ENCODE data around the gene NETO1. TPM values are rescaled to one million over a fixed set of nuclear protein-coding genes. Genes with fewer than 3 reads are reported as not detected.
A peak's percentile ranks its signal among the peaks of the same experiment; 100 is the strongest.

The NETO1 gene
- total and polyA plus RNA-seq, 2 donors (not counting 1 experiment from before 2014, with no cell fraction given) = 0.06 to 2.0 TPM

- H4K20me1 ChIP-seq (ENCODE audit: control insufficient read depth, extremely low read depth, insufficient read depth, low read length) = no peaks in the 10 kb centered on the region
- no peak overlapping the region for H3K9ac ChIP-seq (ENCODE audit: insufficient read depth, low read length)
- no peak overlapping the region for H3K4me2 ChIP-seq (ENCODE audit: extremely low read depth, insufficient read depth, low read length)
- TF ChIP-seq EZH2 (IDR thresholded peaks at IDR 0.05; ENCODE audit: low read length, missing control alignments) = no peak
- TF ChIP-seq CTCF (conservative IDR thresholded peaks at IDR 0.05 in 1 of 2, IDR thresholded peaks at IDR 0.05 in 1 of 2; ENCODE audit: low read depth in 1 of 2, low read length in 2 of 2) = no peak
- no peak overlapping the region for H2AFZ ChIP-seq (ENCODE audit: low read length)
- H3K4me1 ChIP-seq (ENCODE audit: control insufficient read depth, extremely low read depth, insufficient read depth, low read length) = no peaks in the 10 kb centered on the region
- DNase-seq (ENCODE audit: low read depth in 2 of 2) = peak in 1 of 2 donors; percentile 7
- no peaks in the 10 kb centered on the region for H3K27me3 ChIP-seq (ENCODE audit: control insufficient read depth, insufficient read depth, low read length)
- no peaks in the 10 kb centered on the region for H3K79me2 ChIP-seq (ENCODE audit: control insufficient read depth, insufficient read depth, low read length)
- H3K27ac ChIP-seq (ENCODE audit: insufficient read depth, low read length) = no peak overlapping the region
- no peaks in the 10 kb centered on the region for H3K9me3 ChIP-seq (ENCODE audit: control insufficient read depth, insufficient read depth, low read depth, low read length)
- no peaks in the 10 kb centered on the region for H3K36me3 ChIP-seq (ENCODE audit: control insufficient read depth, insufficient read depth, low read length)
- H3K4me3 ChIP-seq (replicated peaks in 1 of 4; ENCODE audit: control extremely low read depth in 1 of 4, insufficient read depth in 1 of 4, low read depth in 3 of 4, low read length in 4 of 4) = no peak overlapping the region
Observed at GRCh38 chr18:72895548-72895947, 27.8 kb upstream of the NETO1 start.

DNA sequence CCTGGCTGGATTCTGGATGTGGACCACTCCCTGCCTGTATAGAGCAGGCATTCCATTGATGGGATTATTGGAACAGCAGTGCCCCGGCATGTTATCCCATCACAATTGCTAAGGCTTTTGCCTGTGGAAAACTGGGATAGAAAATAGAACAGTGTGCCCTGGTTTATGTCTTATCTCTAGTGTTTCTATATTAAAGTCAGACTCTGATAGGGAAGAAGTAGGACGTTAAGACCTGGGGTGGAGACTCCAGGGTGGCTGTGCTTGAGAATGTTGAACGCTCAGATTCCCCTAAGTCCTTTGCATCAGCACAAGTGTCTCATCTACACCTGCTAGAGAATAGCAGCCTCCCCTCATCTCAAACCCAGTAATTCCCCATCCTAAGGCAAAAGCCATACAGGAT lies 10.8 kb upstream of the NETO1 start:
- DNase-seq (ENCODE audit: low read depth in 2 of 2) = no peak
- Histone ChIP-seq H3K36me3 (ENCODE audit: control insufficient read depth, insufficient read depth, low read length) (no peaks in the 10 kb centered on the region), H4K20me1 (ENCODE audit: control insufficient read depth, extremely low read depth, insufficient read depth, low read length) (no peaks in the 10 kb centered on the region), H3K4me2 (ENCODE audit: extremely low read depth, insufficient read depth, low read length) (no peak overlapping the region), H2AFZ (ENCODE audit: low read length) (no peak overlapping the region), H3K27ac (ENCODE audit: insufficient read depth, low read length) (no peak overlapping the region), H3K79me2 (ENCODE audit: control insufficient read depth, insufficient read depth, low read length) (no peaks in the 10 kb centered on the region), H3K9ac (ENCODE audit: insufficient read depth, low read length) (no peak overlapping the region), H3K9me3 (ENCODE audit: control insufficient read depth, insufficient read depth, low read depth, low read length) (no peaks in the 10 kb centered on the region), H3K4me1 (ENCODE audit: control insufficient read depth, extremely low read depth, insufficient read depth, low read length) (no peaks in the 10 kb centered on the region), H3K27me3 (ENCODE audit: control insufficient read depth, insufficient read depth, low read length) (no peaks in the 10 kb centered on the region), H3K4me3 (replicated peaks in 1 of 4; ENCODE audit: control extremely low read depth in 1 of 4, insufficient read depth in 1 of 4, low read depth in 3 of 4, low read length in 4 of 4) (no peak overlapping the region)
- no peak for TF ChIP-seq CTCF (conservative IDR thresholded peaks at IDR 0.05 in 1 of 2, IDR thresholded peaks at IDR 0.05 in 1 of 2; ENCODE audit: low read depth in 1 of 2, low read length in 2 of 2)
- TF ChIP-seq EZH2 (IDR thresholded peaks at IDR 0.05; ENCODE audit: low read length, missing control alignments) = no peak

DNA sequence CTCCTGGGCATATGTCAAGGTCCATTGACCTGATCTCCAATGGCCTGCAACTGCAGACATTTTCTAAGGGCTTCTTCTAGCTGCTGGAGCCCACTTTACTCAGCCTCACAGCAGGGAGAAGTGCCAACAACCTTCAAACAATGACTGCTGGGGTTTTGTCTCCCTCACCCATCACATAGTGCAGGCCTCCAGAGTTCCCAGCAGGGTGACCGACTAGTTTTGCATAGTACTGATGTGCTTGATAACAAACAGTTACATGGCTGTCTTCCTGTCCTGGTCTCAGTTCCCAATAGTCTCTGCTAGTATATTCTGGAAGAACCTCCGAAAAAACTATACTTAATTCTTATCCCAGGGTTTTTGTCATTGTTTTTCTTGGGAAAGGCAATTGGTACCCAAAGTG lies 10.4 kb upstream of the NETO1 start:
- no peak overlapping the region for H3K4me3 ChIP-seq (replicated peaks in 1 of 4; ENCODE audit: control extremely low read depth in 1 of 4, insufficient read depth in 1 of 4, low read depth in 3 of 4, low read length in 4 of 4)
- no peak for DNase-seq (ENCODE audit: low read depth in 2 of 2)
- H3K36me3 ChIP-seq (ENCODE audit: control insufficient read depth, insufficient read depth, low read length) = no peaks in the 10 kb centered on the region
- H3K9ac ChIP-seq (ENCODE audit: insufficient read depth, low read length) = no peak overlapping the region
- no peaks in the 10 kb centered on the region for H3K79me2 ChIP-seq (ENCODE audit: control insufficient read depth, insufficient read depth, low read length)
- no peaks in the 10 kb centered on the region for H3K27me3 ChIP-seq (ENCODE audit: control insufficient read depth, insufficient read depth, low read length)
- no peak overlapping the region for H2AFZ ChIP-seq (ENCODE audit: low read length)
- TF ChIP-seq EZH2 (IDR thresholded peaks at IDR 0.05; ENCODE audit: low read length, missing control alignments) (no peak), CTCF (conservative IDR thresholded peaks at IDR 0.05 in 1 of 2, IDR thresholded peaks at IDR 0.05 in 1 of 2; ENCODE audit: low read depth in 1 of 2, low read length in 2 of 2) (no peak)
- no peaks in the 10 kb centered on the region for H3K4me1 ChIP-seq (ENCODE audit: control insufficient read depth, extremely low read depth, insufficient read depth, low read length)
- no peaks in the 10 kb centered on the region for H3K9me3 ChIP-seq (ENCODE audit: control insufficient read depth, insufficient read depth, low read depth, low read length)
- H4K20me1 ChIP-seq (ENCODE audit: control insufficient read depth, extremely low read depth, insufficient read depth, low read length) = no peaks in the 10 kb centered on the region
- no peak overlapping the region for H3K4me2 ChIP-seq (ENCODE audit: extremely low read depth, insufficient read depth, low read length)
- no peak overlapping the region for H3K27ac ChIP-seq (ENCODE audit: insufficient read depth, low read length)
